ENCODE data around the gene CYP4F2.
A peak's percentile ranks its signal among the peaks of the same experiment; 100 is the strongest.
"Not testable (repeated sequence)": the region's sequence is repeated elsewhere in the genome, so short reads cannot be mapped to it uniquely, and the experiment has no call there.

CYP4F2 gene

GRCh38 chr19:15843894-15844222 is 54.0 kb downstream of the CYP4F2 start:
- not testable (repeated sequence) for DNase-seq

- DNase-seq: no peak
These were observed 54.5 kb downstream of the CYP4F2 start for GRCh38 chr19:15843203-15843893.

DNA sequence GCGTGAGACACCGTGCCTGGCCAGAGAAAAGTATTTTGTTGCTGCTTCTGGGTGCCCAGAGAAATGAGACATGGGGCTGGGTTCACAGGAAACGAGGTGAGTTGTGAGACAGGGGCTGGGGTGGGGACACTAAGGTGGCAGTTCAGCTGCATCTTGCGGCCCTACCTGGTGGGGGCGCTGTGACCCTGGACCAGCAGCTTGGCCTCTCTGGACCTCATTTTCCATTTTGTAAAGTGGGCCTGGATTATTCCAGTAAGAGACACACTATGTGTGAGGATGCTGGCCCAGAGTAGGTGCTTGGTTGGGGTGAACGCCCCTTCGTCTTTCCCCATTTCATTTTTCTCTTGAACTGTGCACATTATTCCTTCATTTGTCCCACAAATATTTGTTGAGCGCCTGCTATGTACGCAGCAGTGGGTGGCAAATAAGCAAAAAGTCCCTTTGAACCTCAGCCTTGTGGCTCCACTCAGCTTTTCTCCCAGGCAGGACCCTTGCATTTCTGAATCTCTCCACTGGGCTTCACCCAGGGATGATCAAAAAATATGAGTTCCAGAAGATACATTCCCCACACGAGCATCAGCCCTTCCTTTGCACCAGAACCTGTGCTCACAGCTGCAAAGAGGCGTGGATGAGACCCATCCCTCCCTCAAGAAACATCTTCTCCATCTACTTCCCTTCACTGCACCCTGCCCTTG is 55.9 kb downstream of the CYP4F2 start:
- no peak for DNase-seq

- no peak for DNase-seq
These were observed 57.0 kb downstream of the CYP4F2 start for GRCh38 chr19:15840833-15841232.

DNA sequence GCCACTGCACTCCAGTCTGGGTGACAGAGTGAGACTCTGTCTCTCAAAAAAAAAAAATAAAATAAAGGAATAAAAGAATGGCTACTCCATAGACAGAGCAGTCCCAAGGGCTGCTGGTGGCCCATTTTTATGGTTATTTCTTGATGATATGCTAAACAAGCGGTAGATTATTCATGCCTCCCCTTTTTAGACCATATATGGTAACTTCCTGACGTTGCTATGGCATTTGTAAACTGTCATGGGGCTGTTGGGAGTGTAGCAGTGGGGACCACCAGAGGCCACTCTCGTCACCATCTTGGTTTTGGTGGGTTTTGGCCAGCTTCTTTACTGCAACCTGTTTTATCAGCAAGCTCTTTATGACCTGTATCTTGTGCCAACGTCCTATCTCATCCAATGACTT is 58.0 kb downstream of the CYP4F2 start:
- DNase-seq: not testable (repeated sequence)

- no peak for DNase-seq
These were observed 59.5 kb downstream of the CYP4F2 start for GRCh38 chr19:15838351-15838750.

DNA sequence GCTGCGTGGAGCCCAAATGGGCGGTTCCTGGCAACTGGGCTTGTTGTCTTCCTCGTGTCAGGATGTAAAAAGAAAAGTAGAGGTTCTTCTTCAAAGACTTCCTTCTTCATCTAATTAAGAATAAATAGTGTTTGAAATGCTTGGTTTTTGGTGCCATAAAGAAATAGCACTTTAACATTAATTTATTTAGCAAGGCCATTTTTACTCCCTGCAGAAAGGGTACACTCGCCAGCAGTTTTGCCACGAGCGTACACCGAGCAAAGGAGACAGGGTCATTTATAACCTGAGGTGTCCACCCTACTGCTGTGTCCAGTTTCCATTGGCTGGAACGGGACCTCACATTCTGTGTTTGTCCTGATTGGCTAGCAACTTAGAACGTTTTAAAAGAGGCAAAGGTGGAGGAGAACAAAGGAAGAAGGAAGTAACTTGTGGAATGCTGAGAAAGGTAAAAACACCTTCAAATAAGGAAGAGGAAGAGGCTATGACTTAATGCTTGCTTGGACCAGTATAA is 60.6 kb downstream of the CYP4F2 start:
- no peak for DNase-seq

- peak; percentile 97 for DNase-seq
These were observed 61.3 kb downstream of the CYP4F2 start for GRCh38 chr19:15836330-15837220.

- peak; percentile 88 for DNase-seq
These were observed 62.1 kb downstream of the CYP4F2 start for GRCh38 chr19:15835565-15836329.

DNA sequence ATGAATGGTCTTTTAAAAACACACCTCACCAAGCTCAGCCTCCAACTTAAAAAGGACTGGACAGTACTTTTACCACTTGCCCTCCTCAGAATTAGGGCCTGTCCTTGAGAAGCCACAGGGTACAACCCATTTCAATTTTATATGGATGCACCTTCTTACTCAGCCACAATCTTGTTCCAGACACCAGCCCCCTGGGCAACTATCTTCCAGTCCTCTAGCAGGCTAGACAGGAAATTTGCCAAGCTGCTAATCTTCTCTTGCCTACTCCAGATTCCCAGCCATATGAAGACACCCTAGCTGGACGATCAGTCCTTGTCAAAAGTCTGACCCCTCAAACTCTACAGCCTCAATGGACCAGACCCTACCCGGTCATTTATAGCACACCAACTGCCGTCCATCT is 63.6 kb downstream of the CYP4F2 start:
- DNase-seq: not testable (repeated sequence)

DNA sequence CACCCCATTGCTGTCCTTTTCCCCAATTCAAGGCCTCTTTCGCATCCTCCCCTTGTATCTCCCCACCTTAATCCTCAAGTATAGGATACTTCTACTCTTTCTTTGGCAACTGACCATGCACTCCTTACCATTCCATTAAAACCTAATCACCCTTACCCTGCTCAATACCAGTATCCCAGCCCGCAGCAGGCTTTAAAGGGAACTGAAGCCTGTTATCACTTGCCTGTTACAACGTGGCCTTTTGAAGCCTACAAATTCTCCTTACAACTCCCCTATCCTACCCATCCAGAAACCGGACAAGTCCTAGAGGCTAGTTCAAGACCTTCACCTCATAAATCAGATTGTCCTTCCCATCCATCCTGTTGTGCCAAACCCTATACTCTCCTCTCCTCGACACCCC is 66.2 kb downstream of the CYP4F2 start:
- DNase-seq: no peak

DNA sequence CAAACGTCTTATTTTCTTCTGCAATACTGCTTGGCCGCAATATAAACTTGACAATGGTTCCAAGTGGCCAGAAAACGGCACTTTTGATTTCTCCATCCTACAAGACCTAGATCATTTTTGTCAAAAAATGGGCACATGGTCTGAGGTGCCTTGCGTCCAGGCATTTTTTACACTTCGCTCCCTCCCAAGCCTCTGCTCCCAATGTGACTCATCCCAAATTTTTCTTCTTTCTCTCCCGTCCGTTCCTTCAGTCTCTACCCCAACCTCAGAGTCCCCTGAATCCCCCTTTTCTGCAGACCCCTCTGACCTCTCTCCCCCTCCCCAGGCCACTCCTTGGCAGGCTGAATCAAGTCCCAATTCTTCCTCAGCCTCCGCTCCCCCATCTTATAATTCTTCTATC is 68.1 kb downstream of the CYP4F2 start:
- DNase-seq: no peak

GRCh38 chr19:15829306-15829698 is 68.6 kb downstream of the CYP4F2 start:
- no peak for DNase-seq

DNA sequence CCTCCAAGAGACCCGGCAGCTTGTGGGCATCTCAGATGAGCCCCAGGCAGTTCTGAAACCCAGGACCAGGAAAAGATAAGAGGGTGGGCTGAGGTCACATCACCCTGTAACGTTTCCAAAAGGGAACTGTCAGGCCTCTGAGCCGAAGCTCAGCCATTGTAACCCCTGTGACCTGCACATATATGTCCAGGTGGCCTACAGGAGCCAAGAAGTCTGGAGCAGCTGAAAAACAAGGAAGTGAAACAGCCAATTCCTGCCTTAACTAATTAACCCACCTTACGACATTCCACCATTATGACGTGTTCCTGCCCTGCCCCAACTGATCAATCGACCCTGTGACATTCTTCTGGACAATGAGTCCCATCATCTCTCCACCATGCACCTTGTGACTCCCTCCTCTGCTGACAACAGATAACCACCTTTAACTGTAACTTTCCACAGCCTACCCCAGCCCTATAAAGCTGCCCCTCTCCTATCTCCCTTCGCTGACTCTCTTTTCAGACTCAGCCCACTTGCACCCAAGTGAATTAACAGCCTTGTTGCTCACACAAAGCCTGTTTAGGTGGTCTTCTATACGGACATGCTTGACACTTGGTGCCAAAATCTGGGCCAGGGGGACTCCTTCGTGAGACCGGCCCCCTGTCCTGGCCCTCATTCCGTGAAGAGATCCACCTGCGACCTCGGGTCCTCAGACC is 69.1 kb downstream of the CYP4F2 start:
- not testable (repeated sequence) for DNase-seq

DNA sequence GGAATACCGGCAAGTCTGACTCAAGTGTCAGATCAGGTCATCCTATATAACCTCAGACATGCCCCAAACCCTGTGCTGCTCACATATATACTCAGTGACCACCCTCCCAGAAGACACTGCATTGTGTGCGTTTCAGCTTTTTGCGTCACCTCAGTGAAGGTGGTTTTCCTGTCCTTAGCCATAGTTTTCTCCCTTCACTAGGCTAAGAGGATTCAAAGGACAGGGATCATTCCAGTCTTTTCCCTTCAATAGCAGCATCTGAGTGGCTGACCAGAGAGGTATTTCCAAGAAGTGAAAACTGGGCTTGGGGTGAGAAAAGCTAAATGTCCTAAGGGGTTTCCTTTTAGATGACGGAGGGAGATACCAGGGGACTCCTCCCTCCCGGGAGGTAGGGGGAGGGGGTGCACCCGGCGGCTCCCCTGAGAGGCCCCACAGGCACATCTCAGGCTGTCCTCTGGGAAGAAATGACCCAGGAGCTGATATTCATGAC is 69.7 kb downstream of the CYP4F2 start:
- DNase-seq: no peak

All from CD4-positive, alpha-beta T cell treated with Interleukin-17A for 1 hour (primary cell).